Measurements from ENCODE around the gene HTATIP2.
"Not testable (repeated sequence)": the region's sequence is repeated elsewhere in the genome, so short reads cannot be mapped to it uniquely, and the experiment has no call there.

Gene HTATIP2

GRCh38 chr11:20363500-20364340 is at the start of gene HTATIP2:
TSS of gene HTATIP2 (plus strand) at chr11:20363714. CDS start at chr11:20364238, 524 bp downstream.
- DNase-seq (ENCODE audit: low read depth, low spot score), result peak; percentile 80

DNA sequence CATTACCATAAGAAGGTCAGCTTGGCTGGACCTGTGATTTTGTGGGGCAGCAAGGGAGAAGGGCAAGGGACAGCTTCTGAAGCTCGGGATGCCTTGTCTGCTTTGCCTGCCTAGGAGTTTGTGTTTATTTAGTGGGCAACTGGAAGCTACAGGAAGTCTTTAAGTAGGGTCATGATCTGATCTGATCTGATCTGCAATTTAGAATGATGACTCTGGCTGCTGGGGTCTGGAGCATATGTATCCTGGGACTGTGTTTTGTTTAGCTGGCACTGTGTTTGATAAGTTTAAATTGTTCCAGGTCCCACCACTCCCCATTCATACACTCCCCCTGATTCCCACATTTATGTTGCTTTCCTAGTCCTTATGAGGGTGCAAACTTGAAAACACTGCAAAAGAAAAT is 47.7 kb upstream of the HTATIP2 start:
- no peak for DNase-seq (ENCODE audit: low read depth, low spot score)

DNA sequence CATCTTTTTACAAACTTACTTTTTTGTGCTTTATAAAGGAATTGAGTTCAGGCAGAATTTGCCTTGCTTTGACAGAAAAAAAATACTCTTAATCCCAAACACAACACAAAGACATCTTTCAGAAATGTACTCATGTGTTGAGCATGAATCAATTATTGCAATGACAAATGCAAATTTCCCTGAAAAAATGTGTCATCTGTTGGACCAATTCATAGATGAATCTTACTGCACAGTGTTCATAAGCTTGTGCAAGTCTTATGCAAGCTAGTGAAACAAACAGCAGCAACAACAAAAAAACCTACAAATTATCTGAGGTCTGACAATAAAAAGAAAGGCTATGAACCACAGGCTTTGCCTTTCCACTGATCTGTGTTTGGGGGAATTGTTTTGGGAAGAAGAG is 42.3 kb upstream of the HTATIP2 start:
- DNase-seq (ENCODE audit: low read depth, low spot score), result no peak

- no peak for DNase-seq (ENCODE audit: low read depth, low spot score)
Observed at GRCh38 chr11:20327377-20327935, 36.1 kb upstream of the HTATIP2 start.

- DNase-seq (ENCODE audit: low read depth, low spot score), result no peak
Observed at GRCh38 chr11:20336056-20336455, 27.5 kb upstream of the HTATIP2 start.

GRCh38 chr11:20337526-20338154 is 25.9 kb upstream of the HTATIP2 start:
- DNase-seq (ENCODE audit: low read depth, low spot score), result peak; percentile 48

- DNase-seq (ENCODE audit: low read depth, low spot score), result peak; percentile 91
Observed at GRCh38 chr11:20342347-20343141, 21.0 kb upstream of the HTATIP2 start.

DNA sequence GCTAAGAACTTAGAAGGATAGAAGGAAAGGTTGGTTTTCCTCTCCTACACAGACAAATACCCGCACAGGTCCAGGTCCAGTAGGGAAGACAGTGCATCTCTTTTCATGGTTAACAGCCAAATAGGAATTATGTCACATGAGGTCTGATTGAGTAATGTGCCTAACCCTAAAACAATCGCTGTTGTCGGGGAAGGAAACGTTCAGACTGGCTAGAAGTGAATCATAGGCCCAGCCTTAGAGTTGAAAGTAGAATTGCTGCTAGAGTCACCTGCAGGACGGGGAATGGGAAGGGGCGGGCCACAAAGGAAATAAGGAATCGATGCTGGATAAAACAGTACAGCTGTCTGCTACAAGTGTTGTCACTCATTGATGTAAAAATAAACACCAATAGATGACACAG is 12.4 kb upstream of the HTATIP2 start:
- DNase-seq (ENCODE audit: low read depth, low spot score), result no peak

DNA sequence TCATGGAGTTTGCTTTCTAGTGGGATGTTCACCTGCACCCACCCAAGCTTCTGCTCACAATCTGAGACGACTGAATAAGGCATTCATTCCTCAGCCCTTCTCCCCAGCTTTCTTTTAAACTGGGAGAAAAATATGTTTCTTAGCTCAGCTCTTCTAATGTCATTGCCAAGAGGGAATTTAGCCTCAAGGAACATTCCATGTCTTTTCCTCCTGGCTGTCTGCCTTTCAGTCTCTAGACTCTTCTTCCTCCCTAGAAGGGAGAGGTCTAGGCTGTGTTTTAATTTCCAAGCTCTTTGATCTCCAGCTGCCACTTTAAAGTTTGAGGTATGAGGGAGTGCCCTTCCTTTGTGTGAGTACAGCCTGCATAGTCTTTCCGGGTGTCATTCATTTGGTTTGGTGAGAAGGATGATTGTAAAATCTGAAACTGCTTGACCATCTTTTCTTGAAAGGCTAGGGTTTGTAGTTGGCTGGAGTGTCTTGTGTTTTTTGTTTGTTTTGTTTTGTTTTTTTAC is 11.7 kb upstream of the HTATIP2 start:
- DNase-seq (ENCODE audit: low read depth, low spot score), result no peak

GRCh38 chr11:20353829-20354434 is 9.6 kb upstream of the HTATIP2 start:
- DNase-seq (ENCODE audit: low read depth, low spot score), result peak; percentile 34

DNA sequence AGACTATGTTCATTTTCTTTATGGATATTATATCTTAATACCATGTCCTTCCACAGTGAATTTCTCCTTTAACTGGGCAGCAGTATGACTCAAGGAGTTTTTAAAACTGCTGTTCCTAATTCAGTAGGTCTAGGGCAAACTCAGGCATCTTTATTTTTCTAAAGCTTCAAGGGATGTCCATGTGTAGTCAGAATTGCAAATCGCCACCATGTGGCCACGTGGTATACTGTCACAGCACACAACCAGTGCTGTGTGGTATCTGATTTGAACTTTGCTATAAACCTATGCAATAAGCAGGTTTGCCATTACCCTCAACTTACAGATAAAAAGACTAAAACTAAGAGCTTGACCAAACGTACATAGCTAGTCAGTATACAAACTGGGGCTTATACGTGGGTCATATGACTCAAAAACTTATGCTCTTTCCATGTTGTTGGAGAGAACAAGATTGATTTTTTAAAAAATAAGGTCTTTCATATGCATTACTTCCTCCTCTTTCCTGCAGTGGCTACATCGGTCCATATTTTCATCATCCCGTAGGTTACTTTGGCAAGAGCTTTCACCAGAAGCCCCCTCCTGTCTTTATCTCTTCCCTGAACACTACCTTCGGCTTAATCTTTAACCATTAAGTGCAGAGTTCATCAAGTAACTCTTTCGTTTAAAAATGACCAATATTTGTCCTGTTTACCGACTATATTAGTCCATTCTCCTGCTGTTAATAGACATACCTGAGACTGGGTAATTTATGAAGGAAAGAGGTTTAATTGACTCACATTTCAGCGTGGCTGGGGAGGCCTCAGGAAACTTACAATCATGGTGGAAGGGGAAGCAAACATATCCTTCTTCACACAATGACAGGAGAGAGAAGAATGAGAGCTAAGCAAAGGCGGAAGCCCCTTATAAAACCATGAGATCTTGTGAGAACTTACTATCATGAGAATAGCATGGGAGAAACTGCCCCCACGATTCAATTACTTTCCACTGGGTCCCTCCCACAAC is 8.0 kb upstream of the HTATIP2 start:
- no peak for DNase-seq (ENCODE audit: low read depth, low spot score)

DNA sequence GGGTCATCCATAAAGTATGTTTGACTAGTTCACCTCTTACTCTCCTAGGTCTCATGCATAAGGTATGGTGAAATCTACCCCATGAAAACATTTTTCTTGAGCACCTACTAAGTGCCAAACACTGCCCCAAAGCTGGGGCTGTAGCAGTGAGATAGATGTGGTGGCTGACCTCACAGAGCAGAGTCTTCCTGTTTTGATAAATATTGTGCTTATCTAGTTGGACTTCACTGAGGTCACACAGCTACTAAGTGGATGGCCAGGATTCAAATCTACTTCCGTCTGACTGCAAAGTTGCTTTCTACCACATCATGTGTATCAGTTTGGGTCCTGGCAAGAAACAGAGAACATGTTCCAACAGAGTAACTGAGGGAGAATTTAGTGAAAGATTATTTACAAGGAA is 6.4 kb upstream of the HTATIP2 start:
- no peak for DNase-seq (ENCODE audit: low read depth, low spot score)

DNA sequence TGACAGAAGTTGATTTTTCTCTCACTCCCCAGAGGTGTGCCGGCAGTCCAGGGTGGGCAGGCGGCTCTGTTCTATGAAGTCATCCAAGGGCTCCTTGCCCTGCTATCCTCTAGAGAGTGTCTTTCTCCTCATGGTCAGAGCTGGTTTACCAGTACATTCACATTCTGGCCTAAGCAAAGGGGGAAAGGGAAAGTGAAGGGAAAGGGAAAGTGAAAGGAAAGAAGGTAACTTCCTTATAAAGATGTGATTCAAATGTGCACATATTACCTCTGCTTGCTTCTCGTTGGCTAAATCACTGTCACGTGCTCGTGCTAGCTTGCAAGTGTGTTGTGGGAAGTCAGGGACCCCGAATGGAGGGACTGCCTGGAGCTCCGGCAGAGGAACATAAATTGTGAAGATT is 2.9 kb upstream of the HTATIP2 start:
- no peak for DNase-seq (ENCODE audit: low read depth, low spot score)

DNA sequence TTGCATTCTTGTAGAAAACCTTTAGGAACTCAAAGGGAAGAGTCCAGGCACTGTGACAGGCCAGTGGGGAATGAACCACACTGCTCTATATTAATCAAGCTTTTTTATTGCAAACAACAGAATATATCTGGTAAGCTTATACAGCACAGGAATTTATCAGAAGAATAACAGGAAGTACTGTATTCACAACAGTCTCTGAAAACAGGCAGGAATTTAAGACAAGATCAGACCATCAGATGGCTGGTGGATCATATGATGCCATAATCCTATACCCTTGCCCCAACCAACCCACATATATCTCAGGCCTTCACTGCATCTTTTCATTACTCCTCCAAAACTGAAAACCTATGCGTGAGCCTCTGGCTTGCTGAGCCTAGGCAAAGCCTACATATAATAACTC is 1.0 kb upstream of the HTATIP2 start:
- no peak for DNase-seq (ENCODE audit: low read depth, low spot score)

DNA sequence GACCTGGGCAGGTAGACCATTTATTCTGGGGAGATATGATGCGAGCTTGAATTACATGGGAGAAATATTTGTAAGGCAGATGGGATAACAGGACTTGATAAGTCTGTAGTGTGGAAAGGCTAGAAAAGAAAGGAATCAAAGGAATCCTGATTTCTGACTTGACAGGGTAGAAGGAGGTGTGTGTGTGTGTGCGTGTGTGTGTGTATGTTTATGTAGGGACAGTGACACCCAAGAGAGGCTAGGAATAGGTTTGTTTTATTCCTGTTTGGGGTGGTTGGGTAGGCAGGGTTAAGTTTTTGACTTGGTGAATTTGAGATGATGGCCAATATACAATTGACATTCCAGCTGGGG is 390 bp upstream of the HTATIP2 start:
- no peak for DNase-seq (ENCODE audit: low read depth, low spot score)

DNA sequence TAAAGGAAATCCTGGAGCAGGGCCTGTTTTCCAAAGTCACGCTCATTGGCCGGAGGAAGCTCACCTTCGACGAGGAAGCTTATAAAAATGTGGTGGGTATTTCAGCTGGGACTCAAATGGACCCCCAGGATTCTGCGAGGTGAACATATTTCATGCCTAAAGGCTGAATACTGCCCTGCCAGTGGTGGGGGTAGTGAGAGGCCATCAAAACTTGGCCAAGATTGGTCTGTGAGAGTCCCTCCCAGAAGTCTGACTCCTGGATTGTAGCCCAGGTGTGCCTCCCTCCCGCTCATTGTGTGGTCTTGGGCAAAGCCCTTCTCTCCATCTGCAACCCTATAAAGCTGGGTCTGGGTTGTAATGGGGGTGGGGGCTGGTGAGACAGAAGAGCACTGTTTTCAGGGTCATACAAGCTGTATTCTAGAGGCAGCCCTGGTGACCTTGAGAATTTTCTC is 853 bp downstream of the HTATIP2 start:
- DNase-seq (ENCODE audit: low read depth, low spot score), result peak; percentile 27

- DNase-seq (ENCODE audit: low read depth, low spot score), result not testable (repeated sequence)
Observed at GRCh38 chr11:20365465-20365864, 2.0 kb downstream of the HTATIP2 start.

GRCh38 chr11:20367313-20367948 is 3.9 kb downstream of the HTATIP2 start:
- DNase-seq (ENCODE audit: low read depth, low spot score), result no peak

GRCh38 chr11:20368438-20368837 is 4.9 kb downstream of the HTATIP2 start:
- no peak for DNase-seq (ENCODE audit: low read depth, low spot score)

GRCh38 chr11:20369826-20370225 is 6.3 kb downstream of the HTATIP2 start:
- DNase-seq (ENCODE audit: low read depth, low spot score), result no peak
